Thyroid gland (tissue), 4 donors: Measurements from ENCODE around the gene RPUSD4.
"Not testable (repeated sequence)": the region's sequence is repeated elsewhere in the genome, so short reads cannot be mapped to it uniquely, and the experiment has no call there.

ENCODE experiments used
- POLR2A ChIP-seq, 2 donors: fragments of 450-650 bp; IDR thresholded peaks; one replicate each; pipeline ENCODE4 v1.6.1; 2017; ENCODE audit warnings: antibody characterized with exemption in 2 of 2, mild to moderate bottlenecking in 2 of 2, moderate library complexity in 1 of 2
- TF ChIP-seq, protein P1 (sequence below), 6 experiments: fragments of 200-600 bp in 3 of 6; fragments of 450-650 bp in 3 of 6; sonication (generic) in 3 of 6; IDR thresholded peaks; one replicate each; pipeline ENCODE4 v1.5.1; 2016 to 2019; ENCODE audit warnings: antibody characterized with exemption in 6 of 6, mild to moderate bottlenecking in 2 of 6, inconsistent platforms in 1 of 6, moderate library complexity in 1 of 6

DNA sequence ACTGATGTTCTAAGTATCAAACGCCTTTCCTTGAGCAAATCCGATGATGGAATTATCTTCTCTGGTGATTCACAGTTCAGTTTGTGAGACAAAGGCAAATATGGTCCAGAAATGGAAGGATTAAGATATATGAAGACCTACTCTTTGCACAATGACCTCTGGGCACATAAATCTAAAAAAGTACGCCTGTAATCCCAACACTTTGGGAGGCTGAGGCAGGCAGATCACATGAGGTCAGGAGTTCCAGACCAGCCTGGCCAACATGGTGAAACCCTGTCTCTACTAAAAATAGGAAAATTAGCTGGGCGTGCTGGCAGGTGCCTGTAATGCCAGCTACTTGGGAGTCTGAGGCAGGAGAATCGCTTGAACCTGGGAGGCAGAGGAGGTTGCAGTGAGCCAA, 44.1 kb upstream of the RPUSD4 start:
- TF ChIP-seq, protein P1, sequence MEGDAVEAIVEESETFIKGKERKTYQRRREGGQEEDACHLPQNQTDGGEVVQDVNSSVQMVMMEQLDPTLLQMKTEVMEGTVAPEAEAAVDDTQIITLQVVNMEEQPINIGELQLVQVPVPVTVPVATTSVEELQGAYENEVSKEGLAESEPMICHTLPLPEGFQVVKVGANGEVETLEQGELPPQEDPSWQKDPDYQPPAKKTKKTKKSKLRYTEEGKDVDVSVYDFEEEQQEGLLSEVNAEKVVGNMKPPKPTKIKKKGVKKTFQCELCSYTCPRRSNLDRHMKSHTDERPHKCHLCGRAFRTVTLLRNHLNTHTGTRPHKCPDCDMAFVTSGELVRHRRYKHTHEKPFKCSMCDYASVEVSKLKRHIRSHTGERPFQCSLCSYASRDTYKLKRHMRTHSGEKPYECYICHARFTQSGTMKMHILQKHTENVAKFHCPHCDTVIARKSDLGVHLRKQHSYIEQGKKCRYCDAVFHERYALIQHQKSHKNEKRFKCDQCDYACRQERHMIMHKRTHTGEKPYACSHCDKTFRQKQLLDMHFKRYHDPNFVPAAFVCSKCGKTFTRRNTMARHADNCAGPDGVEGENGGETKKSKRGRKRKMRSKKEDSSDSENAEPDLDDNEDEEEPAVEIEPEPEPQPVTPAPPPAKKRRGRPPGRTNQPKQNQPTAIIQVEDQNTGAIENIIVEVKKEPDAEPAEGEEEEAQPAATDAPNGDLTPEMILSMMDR (IDR thresholded peaks at IDR 0.05) = not testable (repeated sequence)
- not testable (repeated sequence) for TF ChIP-seq POLR2A (IDR thresholded peaks at IDR 0.05)
